Renal cortex interstitium (tissue), 11 donors: ENCODE measurements around the gene KCNC4. TPM values are rescaled to one million over a fixed set of nuclear protein-coding genes. Genes with fewer than 3 reads are reported as not detected.

Experiments
- DNase-seq, 11 donors: peaks; one replicate each; pipeline ENCODE4 v3.0.0-alpha.2; 2013; ENCODE audit warnings: low read depth in 9 of 11, low spot score in 4 of 11; ENCODE audit errors: extremely low read depth in 1 of 11
- polyA plus RNA-seq, 3 donors: library from polyadenylated mRNA; unstranded; fragments of 120-200 nt; gene quantifications; one replicate each; pipeline ENCODE4 v1.2.1, GENCODE V29; 2013; ENCODE audit not compliant: insufficient read length in 3 of 3

The KCNC4 gene
- polyA plus RNA-seq, 3 donors, result 4.7 to 7.5 (median 4.7) TPM

DNA sequence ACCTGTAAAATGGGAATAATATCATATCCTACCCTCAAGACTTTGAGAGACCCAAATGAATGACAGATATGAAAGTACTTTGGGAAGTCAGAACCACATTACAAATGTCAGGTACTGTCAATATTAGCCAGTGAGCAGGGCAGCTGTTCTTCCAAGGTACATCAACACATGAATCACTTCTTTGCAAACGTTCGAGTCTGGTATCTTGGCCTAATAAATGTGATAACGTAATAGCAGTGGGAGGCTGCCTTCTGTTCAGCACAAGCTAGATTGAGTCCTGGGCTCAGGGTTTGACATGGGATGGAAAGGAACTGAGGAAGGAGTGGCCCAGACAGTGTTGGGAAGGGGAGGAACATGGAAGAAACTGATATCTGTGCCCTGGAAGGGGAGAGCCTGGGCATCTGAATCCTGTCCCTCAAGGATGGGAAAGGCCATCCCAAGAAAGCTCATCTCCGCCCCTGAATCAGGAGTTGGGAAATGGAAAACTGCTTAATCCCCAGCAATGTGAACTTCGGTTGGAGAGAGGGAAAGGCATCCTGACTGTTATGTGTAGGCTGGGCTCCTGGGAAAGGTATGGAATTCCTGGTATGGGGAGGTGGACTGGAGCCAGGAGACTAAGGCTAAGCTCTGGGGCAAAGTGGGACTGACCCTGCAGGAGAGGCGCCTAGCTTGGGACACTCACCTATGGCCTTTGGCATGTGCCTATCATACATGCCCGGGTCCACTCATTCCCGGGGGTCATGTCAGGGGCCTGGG is 14.3 kb downstream of the KCNC4 start:
- DNase-seq, result no peak

DNA sequence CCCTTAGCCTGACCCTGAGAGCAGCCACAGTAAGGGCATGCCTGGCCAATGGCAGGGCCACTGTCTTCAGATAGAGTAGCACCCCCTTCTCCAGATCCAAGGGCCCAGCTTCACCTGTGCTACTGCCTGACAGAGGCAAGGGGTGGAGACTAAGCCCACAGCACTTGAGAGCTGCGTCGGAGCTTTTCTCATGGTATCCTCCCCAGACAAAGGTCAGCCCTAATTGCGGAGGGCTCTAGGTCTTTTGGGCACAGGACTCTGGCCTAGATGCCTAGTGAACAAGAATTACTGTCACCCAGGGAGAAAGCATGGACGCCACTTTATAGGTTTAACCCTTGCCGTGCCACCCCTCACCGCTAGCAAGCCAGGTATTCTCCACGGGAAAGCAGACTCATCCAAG is 15.1 kb downstream of the KCNC4 start:
- DNase-seq, result no peak

- DNase-seq, result no peak
Observed at GRCh38 chr1:110225756-110226404, 15.8 kb downstream of the KCNC4 start.

GRCh38 chr1:110227774-110228173 is 17.7 kb downstream of the KCNC4 start:
- DNase-seq, result no peak

DNA sequence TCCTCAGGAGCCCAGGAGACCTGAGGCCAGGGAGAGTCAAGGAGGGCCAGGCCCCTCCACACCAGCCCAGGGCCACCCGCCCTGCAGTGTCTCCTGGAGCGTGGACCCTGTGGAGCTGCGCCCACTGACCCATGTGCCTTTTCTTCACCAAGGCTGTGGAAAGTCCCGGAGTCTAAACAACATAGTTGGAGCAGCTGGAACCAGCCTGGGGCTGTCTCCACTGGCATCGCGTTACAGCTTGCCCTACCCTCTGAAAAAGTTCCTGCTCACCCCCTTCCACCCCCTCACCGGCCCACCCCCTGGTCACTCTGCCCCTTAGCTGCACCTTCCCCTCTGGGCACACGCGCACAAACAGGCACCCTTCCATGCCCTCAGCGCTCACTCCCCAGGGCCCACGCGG is 18.3 kb downstream of the KCNC4 start:
- no peak for DNase-seq

DNA sequence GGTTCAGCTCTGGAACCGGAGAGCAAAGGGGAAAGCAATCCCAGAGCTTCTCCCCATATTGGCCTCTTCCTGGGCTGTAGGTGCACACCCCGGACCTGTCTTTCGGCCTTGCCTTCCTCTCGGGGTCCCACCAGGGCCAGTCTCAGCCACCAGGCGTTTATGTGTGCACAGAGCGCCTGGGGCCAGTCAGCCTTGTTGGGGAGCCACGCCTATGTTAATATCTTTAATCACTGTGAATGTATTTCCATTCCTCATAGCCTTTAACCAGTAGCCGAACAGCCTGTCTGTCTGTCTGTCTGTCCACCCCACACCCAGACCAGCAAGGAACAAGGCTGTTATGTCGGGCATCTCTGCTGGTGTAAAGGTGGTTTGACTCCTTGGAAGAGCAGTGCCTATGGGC is 18.8 kb downstream of the KCNC4 start:
- DNase-seq, result no peak

- no peak for DNase-seq
Observed at GRCh38 chr1:110229348-110230001, 19.4 kb downstream of the KCNC4 start.

DNA sequence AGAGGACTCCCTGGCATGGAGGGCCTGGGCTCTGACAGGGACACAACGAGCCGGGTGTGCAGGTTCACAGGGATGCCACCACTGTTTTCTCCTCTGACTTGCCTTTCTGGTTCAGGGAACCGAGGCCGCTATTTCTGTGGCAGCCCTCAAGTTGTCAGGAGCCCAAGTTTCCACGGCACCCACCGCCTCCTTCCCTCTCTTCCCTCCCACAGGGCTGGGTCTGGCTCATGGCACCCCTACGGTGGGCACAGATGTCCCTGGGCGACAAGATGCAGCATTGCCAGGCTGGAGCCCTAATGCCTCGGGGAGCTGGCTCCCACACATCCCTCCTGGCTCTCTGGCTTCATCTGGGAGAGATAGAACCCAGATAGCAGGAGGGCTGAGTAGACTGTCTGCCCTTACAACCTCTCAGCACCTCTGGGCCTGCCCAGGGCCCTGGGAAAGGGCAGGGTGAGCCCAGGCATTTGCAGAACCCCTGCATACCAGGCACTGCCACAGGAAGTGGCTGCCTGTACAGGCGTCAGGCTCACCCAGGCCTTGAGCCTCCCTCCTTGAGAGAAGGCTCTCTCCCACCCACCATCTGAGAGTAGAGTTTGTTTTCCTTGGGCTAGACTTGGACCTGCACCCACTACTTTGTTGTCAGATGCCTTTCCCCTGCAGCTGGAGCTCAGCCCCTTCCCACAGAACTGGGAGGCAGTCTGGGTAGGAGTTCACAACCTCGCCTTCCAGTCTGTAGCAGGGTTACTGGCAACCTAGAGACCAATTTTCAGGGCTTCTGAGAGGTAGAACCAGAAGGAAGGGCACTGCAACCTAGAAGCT is 20.5 kb downstream of the KCNC4 start:
- DNase-seq, result no peak

DNA sequence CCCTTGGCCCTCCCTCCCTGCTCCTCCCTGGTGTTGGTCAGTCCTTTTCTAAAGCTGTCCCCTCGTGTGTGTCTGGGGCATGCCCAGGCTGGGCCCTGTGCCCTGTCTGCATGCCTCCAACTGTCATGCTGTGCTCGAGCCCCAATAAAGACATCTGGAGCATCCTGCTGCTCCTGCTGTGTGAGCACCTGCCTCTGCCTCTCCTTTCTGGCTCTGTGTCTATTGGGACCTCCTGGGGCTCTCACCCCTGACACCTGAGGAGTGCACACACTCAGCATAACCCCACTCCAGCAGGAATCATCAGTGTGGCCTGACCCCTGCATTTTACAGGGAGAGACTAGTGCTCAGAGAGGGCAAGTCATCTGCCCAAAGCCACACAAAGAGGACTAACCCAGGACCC is 23.7 kb downstream of the KCNC4 start:
- no peak for DNase-seq

GRCh38 chr1:110234691-110235090 is 24.6 kb downstream of the KCNC4 start:
- DNase-seq, result no peak

DNA sequence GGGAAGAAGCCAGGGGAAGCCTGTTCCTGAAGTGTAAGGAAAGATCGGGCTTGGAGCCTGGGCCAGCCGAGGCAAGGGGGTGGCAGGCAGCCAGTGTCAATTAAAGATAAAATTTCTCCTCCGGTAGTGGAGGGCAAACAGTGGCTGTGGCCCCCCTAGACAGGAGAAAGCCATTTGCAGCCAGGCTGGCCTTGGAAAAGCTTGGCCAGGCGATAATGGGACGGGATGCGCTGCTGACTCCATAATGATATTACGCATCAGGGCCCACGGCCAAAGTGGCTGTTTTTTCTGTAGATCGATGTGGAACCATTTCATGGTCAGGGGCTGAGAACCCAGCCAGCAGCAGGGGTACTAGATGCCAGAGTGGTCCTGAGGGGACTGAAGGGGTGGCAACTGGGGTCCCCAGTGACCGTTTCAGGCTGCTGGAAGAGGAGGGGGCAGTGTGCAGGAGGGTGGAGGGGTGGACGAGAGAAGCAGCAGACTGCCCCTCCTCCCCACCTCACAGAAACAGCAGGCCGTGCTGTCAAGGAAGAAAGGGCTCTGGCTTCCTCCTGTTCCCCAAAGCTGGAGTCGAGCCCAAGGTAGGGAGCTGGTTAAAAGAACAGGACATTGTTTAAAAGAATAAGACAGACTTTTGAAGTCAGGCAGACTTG is 25.2 kb downstream of the KCNC4 start:
- DNase-seq, result no peak

DNA sequence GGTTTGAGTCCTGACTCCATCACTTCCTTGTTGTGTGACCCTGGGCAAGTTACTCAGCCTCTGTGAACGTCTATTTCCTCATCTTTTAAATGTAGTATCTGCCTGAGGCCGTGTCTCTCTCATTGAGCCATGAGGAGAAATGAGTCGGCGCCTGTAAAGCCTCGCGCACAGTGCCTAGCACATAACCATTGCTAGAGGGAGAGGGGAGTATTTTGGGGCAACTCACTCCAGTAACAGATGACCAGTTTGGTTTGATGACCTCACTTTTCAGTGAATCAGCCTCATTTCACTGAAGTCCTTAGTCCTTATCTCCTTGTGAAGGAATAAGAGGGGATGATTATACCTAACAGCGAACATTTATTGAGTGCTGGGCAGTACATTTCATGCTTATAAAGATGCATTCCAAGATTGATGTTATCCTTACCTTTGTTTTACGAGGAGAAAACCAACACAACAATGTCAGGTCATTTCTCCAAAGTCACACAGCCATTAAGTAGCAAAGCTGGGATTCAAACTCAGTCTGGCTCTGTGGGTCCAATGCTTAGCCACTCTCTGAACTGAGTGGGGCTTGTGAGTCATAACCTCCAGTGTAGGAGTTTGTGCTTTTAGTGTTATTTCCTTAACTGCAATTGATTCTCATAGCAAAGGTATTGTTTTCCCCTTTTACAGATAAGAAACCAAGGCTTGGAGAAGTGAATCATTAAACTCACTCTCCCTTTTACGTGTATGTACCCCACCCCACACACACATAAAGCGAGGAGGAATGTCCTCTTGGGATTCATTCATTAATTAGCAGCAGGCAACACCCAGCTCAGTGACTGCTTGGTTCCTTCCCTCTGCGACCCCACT is 25.9 kb downstream of the KCNC4 start:
- DNase-seq, result no peak

- no peak for DNase-seq
Observed at GRCh38 chr1:110237386-110238152, 27.5 kb downstream of the KCNC4 start.

- peak in 2 of 11 donors; percentile 37 to 44 for DNase-seq
Observed at GRCh38 chr1:110239441-110240430, 29.6 kb downstream of the KCNC4 start.

- no peak for DNase-seq
Observed at GRCh38 chr1:110240476-110241210, 30.5 kb downstream of the KCNC4 start.

DNA sequence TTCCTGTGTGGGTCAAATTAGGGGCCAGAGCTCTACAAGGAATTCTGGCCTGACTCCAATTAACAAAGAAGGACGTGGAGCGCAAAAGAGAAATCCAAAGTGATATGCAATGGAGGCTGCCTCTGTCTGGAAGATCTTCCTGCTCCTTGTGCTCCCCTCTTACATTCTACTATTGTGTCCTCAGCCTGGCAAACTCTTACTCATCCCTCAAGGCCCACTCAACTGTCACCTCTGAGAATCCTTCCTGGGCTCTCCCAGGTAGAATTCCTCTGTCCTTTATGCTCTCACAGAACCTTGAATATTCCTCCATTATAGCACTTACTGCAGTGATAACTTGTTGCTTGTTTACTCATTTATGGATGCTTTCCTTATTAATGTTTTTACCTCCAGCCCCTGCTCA is 31.4 kb downstream of the KCNC4 start:
- no peak for DNase-seq
